ENCODE data around the gene NFIC.
A peak's percentile ranks its signal among the peaks of the same experiment; 100 is the strongest.

Gene NFIC

DNA sequence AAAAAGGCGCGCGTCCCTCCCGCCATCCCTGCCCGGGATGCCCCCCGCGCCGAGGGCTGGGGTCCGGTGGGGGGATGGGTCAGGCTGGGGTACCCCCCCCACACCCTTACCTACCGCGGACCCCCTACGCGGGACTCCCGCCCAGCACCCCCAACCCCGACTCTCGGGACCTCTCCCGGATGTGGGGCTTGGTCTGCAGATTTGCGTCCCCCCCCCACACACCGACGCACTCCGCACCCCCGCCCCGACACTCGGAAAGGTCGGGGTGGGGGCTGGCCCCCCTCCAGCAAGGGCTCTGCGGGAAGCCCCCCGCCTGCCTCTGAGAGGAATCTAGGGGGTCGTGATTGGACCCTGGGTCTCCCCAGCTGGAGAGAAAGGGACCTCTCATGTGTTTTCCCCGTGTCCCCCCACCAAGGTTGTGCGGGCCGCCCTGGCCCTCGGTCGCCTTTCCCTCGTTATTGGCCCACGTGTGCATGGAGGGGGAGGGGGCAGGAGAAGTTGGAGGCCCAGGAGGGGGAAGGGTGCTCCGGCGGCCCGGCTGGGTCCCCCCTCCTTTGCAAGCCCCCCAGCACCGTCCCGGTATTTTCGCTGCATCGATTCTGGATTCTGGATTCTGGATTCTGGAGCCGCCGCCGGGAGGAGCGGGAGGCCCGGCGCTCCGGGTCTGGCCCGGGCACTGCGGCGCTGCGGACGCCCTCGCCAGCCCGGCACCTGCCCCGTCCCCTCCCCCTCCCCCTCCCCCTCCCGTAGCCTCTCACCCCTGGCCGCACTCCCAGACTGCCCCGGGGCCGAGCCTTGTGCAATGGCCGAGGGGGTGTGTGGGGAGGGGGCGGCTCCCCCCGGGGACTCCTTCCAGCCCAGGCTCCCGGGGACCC is 607 bp downstream of the NFIC start:
- peak overlapping the region; percentile 77 for H3K4me3 ChIP-seq (ENCODE audit: low read length)
- TF ChIP-seq, protein P1, sequence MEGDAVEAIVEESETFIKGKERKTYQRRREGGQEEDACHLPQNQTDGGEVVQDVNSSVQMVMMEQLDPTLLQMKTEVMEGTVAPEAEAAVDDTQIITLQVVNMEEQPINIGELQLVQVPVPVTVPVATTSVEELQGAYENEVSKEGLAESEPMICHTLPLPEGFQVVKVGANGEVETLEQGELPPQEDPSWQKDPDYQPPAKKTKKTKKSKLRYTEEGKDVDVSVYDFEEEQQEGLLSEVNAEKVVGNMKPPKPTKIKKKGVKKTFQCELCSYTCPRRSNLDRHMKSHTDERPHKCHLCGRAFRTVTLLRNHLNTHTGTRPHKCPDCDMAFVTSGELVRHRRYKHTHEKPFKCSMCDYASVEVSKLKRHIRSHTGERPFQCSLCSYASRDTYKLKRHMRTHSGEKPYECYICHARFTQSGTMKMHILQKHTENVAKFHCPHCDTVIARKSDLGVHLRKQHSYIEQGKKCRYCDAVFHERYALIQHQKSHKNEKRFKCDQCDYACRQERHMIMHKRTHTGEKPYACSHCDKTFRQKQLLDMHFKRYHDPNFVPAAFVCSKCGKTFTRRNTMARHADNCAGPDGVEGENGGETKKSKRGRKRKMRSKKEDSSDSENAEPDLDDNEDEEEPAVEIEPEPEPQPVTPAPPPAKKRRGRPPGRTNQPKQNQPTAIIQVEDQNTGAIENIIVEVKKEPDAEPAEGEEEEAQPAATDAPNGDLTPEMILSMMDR (IDR thresholded peaks at IDR 0.05; ENCODE audit: insufficient read depth, low read depth, low read length, missing control alignments): no peak
- DNase-seq (ENCODE audit: low read depth): no peak

DNA sequence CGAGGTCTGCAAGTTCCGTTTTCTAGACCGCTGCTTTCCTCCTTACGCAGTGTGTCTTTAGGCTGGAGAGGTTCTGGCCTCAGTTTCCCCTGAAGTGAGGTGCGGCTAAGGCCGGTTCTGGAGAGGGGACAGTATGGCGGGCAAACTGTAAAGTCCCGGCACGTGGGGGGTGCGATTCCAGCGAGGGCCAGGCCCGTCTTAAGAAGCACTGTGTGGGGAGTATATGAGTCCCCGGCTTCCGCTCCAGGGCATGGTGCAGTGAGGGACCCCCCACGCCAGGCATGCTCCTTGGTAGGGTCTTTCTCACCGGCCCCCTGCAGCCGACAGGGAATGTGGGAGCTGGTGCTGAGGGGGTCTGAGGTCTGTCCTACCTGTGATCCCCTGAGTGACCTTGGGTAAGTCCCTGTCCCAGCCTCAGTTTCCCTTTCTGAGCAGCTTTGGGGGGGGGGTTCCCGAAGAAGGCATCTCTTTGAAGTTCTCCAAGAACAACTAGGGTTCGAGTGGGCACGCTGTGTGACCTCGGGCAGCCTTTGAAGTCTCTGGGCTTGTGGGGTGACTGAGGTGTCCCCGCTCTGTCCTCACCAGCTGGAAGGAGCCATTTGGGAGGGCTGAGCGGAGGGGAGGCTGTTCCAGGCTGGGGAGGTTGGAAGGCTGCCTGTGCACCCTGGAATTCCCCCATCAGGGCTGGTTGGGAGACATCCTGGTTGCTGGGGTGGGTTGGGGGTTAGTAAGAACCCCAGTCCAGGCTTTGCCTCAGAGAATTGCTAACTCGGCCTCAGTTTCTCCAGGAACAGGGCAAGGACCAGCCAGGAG is 1.5 kb downstream of the NFIC start:
- TF ChIP-seq, protein P1 (IDR thresholded peaks at IDR 0.05; ENCODE audit: insufficient read depth, low read depth, low read length, missing control alignments): no peak
- H3K4me3 ChIP-seq (ENCODE audit: low read length): peak overlapping the region; percentile 77
- DNase-seq (ENCODE audit: low read depth): peak; percentile 27

DNA sequence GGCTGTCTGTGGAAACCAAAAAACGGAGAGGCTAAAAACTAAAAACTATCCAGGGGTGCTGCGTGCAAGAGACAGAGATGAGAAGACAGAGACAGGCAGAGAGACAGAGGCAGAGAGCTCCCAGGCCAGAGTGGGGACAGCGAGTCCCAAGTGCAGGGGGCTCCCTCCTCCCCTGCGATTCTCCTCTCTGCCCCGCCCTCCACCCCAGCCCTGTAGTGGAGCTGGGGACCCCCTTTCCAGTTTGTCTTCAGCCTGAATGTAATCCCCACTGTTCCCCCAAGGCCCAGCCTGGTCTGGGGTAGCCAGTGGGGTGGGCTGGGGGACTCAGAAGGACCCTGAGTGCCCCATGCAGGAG is 2.0 kb downstream of the NFIC start:
- H3K4me3 ChIP-seq (ENCODE audit: low read length): peak overlapping the region; percentile 77
- TF ChIP-seq, protein P1 (IDR thresholded peaks at IDR 0.05; ENCODE audit: insufficient read depth, low read depth, low read length, missing control alignments): no peak
- no peak for DNase-seq (ENCODE audit: low read depth)

DNA sequence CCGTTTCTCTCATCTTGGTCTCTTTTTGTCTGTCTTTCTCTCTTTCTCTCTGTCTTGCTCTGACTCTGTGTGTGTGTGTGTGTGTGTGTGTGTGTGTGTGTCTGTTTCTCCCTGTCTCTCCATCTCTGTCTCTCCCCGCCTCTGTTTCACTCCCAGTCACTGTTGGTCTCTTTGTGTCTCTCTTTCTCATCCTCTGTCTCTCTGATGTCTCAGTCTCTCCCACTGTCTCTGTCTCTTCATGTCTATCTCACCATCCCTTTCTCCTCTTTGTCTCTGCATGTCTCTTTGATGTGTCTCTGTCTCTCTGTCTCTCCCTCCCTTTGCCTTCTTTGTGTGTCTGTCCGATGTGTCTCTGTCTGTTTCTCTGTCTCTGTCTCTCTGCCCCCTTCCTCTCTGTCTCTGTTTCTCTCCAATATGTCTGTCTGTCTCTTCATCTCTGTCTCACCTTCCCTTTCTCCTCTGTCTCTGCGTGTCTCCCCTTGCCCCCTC is 2.5 kb downstream of the NFIC start:
- TF ChIP-seq, protein P1 (IDR thresholded peaks at IDR 0.05; ENCODE audit: insufficient read depth, low read depth, low read length, missing control alignments): no peak
- peak overlapping the region; percentile 77 for H3K4me3 ChIP-seq (ENCODE audit: low read length)
- peak; percentile 49 for DNase-seq (ENCODE audit: low read depth)

DNA sequence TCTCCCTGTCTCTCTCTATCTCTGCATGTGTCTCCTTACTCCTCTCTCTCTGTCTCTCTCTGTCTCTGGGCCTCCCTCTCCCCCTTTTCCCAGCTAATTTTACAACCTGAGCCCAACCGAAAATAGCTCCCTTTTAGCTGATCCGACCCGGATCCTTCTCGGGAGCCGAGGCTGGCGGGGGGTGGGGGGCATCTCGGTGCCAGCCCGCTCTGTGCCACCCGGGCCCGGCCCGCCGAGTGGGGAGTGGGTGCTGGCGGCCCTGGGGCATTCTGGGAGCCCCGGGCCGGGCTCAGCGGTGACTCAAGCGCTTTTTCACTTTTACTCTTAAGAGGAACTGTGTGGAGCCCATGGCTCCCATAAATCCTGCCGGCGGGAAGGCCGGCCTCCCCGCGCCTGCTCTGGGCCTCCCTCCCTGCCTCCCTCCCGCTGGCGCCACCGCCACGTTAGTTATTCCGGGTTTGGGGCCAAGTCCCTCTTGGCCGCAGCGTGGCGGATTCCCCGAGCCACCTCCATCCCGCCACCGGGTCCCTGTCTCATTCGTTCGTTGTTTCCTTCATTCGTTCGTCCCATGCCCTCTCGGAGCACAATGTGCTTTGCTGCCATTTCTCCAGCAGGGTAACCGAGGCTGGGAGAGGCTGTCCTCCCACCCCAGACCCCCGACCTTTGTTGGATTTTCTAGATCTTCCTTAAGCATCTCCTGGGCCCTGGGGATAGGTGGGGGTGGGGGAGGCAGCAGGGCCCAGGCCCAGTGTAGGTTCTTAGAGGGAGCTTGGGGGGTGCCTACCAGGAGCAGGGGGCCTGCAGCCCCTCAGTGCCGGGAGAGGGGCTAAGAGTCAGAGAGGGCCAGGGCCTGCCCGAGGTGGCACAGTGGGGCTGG is 3.2 kb downstream of the NFIC start:
- peak; percentile 58 for DNase-seq (ENCODE audit: low read depth)
- TF ChIP-seq, protein P1 (IDR thresholded peaks at IDR 0.05; ENCODE audit: insufficient read depth, low read depth, low read length, missing control alignments): no peak
- H3K4me3 ChIP-seq (ENCODE audit: low read length): peak overlapping the region; percentile 77

DNA sequence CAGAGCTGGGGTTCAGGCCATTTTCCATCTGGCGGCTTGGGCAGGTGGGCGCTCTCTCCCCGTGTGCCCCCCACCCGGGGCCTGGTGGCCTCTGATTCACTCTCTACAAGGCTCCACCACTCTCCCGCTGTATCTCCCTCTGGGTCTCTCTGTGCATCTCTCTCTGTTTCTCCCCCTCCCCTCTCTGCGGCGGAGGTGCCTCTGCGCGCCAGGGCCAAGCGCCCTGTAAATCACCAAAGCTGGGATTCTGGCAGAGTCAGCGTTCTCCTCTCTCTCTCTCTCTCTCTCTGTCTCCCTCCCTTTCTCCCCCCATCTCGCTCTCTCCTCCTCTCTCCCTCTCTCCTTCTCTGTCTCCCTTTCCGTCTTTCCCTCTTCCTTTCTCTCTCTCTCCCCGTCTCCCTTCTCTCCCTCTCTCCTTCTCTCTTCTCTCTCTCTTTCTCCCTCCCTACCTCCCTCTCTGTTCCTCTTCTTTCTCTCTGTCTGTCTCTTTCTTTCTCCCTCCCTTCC is 3.9 kb downstream of the NFIC start:
- H3K4me3 ChIP-seq (ENCODE audit: low read length): peak overlapping the region; percentile 77
- TF ChIP-seq, protein P1 (IDR thresholded peaks at IDR 0.05; ENCODE audit: insufficient read depth, low read depth, low read length, missing control alignments): no peak
- no peak for DNase-seq (ENCODE audit: low read depth)

Measured in epithelial cell of esophagus (primary cell).